ENCODE results near the gene FBXO42.
"Not testable (repeated sequence)": the region's sequence is repeated elsewhere in the genome, so short reads cannot be mapped to it uniquely, and the experiment has no call there.

FBXO42 gene

GRCh38 chr1:16248603-16249516, 103.4 kb downstream of the FBXO42 start:
- Histone ChIP-seq H3K23ac (ENCODE audit: low read length) (no peak overlapping the region), H2AK5ac (ENCODE audit: low read length) (no peak overlapping the region), H2BK15ac (replicated peaks; ENCODE audit: low read depth) (no peak overlapping the region), H2BK120ac (ENCODE audit: low read depth, low read length) (no peak overlapping the region), H3K36me3 (ENCODE audit: control insufficient read depth, insufficient read depth, low read length) (peaks cover 1% of the 10 kb centered on the region), H3K79me1 (ENCODE audit: low read length) (no peaks in the 10 kb centered on the region), H3K79me2 (ENCODE audit: control insufficient read depth, insufficient read depth, low read length) (no peaks in the 10 kb centered on the region), H3K27ac (ENCODE audit: low read depth, low read length) (no peak overlapping the region), H3K18ac (ENCODE audit: low read length) (no peak overlapping the region), H3K9ac (ENCODE audit: low read length) (no peak overlapping the region), H3K4me1 (ENCODE audit: control insufficient read depth, low read depth, low read length) (no peaks in the 10 kb centered on the region), H4K5ac (ENCODE audit: low read length) (no peak overlapping the region), H2BK5ac (ENCODE audit: low read length) (no peak overlapping the region), H4K8ac (ENCODE audit: low read depth, low read length) (no peak overlapping the region), H3K27me3 (ENCODE audit: insufficient read depth, low read length, poor library complexity) (no peaks in the 10 kb centered on the region), H3K56ac (ENCODE audit: low read length) (no peak overlapping the region), H3K4me3 (ENCODE audit: low read length) (no peak overlapping the region), H3K4ac (ENCODE audit: low read depth, low read length) (no peak overlapping the region), H3K4me2 (ENCODE audit: low read length) (no peak overlapping the region)
- no CpG with 5 or more reads among the region's 7 CpGs for WGBS (ENCODE audit: extremely low coverage, insufficient coverage, low lambda C conversion rate)
- DNase-seq = no peak

GRCh38 chr1:16248007-16248436, 104.3 kb downstream of the FBXO42 start:
- Histone ChIP-seq H3K4ac (ENCODE audit: low read depth, low read length) (no peak overlapping the region), H2BK120ac (ENCODE audit: low read depth, low read length) (no peak overlapping the region), H3K9ac (ENCODE audit: low read length) (no peak overlapping the region), H3K79me2 (ENCODE audit: control insufficient read depth, insufficient read depth, low read length) (no peaks in the 10 kb centered on the region), H3K27me3 (ENCODE audit: insufficient read depth, low read length, poor library complexity) (no peaks in the 10 kb centered on the region), H3K4me1 (ENCODE audit: control insufficient read depth, low read depth, low read length) (no peaks in the 10 kb centered on the region), H3K36me3 (ENCODE audit: control insufficient read depth, insufficient read depth, low read length) (peaks cover 1% of the 10 kb centered on the region), H3K79me1 (ENCODE audit: low read length) (no peaks in the 10 kb centered on the region), H2BK15ac (replicated peaks; ENCODE audit: low read depth) (no peak overlapping the region), H3K27ac (ENCODE audit: low read depth, low read length) (no peak overlapping the region), H4K5ac (ENCODE audit: low read length) (no peak overlapping the region), H3K23ac (ENCODE audit: low read length) (no peak overlapping the region), H4K8ac (ENCODE audit: low read depth, low read length) (no peak overlapping the region), H2AK5ac (ENCODE audit: low read length) (no peak overlapping the region), H3K18ac (ENCODE audit: low read length) (no peak overlapping the region), H3K56ac (ENCODE audit: low read length) (no peak overlapping the region), H3K4me2 (ENCODE audit: low read length) (no peak overlapping the region), H2BK5ac (ENCODE audit: low read length) (no peak overlapping the region), H3K4me3 (ENCODE audit: low read length) (no peak overlapping the region)
- no peak for DNase-seq
- WGBS (ENCODE audit: extremely low coverage, insufficient coverage, low lambda C conversion rate) = no CpG with 5 or more reads among the region's 8 CpGs

GRCh38 chr1:16247441-16247840, 104.8 kb downstream of the FBXO42 start:
- no peak overlapping the region for H3K18ac ChIP-seq (ENCODE audit: low read length)
- no peaks in the 10 kb centered on the region for H3K4me1 ChIP-seq (ENCODE audit: control insufficient read depth, low read depth, low read length)
- H3K23ac ChIP-seq (ENCODE audit: low read length) = no peak overlapping the region
- H2AK5ac ChIP-seq (ENCODE audit: low read length) = no peak overlapping the region
- no peak overlapping the region for H3K4ac ChIP-seq (ENCODE audit: low read depth, low read length)
- H3K27ac ChIP-seq (ENCODE audit: low read depth, low read length) = no peak overlapping the region
- H2BK5ac ChIP-seq (ENCODE audit: low read length) = no peak overlapping the region
- no peak overlapping the region for H3K9ac ChIP-seq (ENCODE audit: low read length)
- peaks cover 1% of the 10 kb centered on the region for H3K36me3 ChIP-seq (ENCODE audit: control insufficient read depth, insufficient read depth, low read length)
- H3K4me3 ChIP-seq (ENCODE audit: low read length) = no peak overlapping the region
- no peaks in the 10 kb centered on the region for H3K79me1 ChIP-seq (ENCODE audit: low read length)
- H4K8ac ChIP-seq (ENCODE audit: low read depth, low read length) = no peak overlapping the region
- WGBS (ENCODE audit: extremely low coverage, insufficient coverage, low lambda C conversion rate) = no CpG with 5 or more reads among the region's 2 CpGs
- DNase-seq = no peak
- no peak overlapping the region for H3K56ac ChIP-seq (ENCODE audit: low read length)
- no peak overlapping the region for H2BK15ac ChIP-seq (replicated peaks; ENCODE audit: low read depth)
- no peak overlapping the region for H3K4me2 ChIP-seq (ENCODE audit: low read length)
- no peaks in the 10 kb centered on the region for H3K27me3 ChIP-seq (ENCODE audit: insufficient read depth, low read length, poor library complexity)
- no peak overlapping the region for H4K5ac ChIP-seq (ENCODE audit: low read length)
- no peak overlapping the region for H2BK120ac ChIP-seq (ENCODE audit: low read depth, low read length)
- H3K79me2 ChIP-seq (ENCODE audit: control insufficient read depth, insufficient read depth, low read length) = no peaks in the 10 kb centered on the region

- H3K79me2 ChIP-seq (ENCODE audit: control insufficient read depth, insufficient read depth, low read length) = no peaks in the 10 kb centered on the region
- H3K36me3 ChIP-seq (ENCODE audit: control insufficient read depth, insufficient read depth, low read length) = peaks cover 1% of the 10 kb centered on the region
- no peak overlapping the region for H3K9ac ChIP-seq (ENCODE audit: low read length)
- H3K27ac ChIP-seq (ENCODE audit: low read depth, low read length) = no peak overlapping the region
- no peaks in the 10 kb centered on the region for H3K4me1 ChIP-seq (ENCODE audit: control insufficient read depth, low read depth, low read length)
- no peak overlapping the region for H3K4me2 ChIP-seq (ENCODE audit: low read length)
- H4K5ac ChIP-seq (ENCODE audit: low read length) = no peak overlapping the region
- no peak overlapping the region for H2BK120ac ChIP-seq (ENCODE audit: low read depth, low read length)
- H3K23ac ChIP-seq (ENCODE audit: low read length) = no peak overlapping the region
- H4K8ac ChIP-seq (ENCODE audit: low read depth, low read length) = no peak overlapping the region
- no peak overlapping the region for H2BK15ac ChIP-seq (replicated peaks; ENCODE audit: low read depth)
- H2AK5ac ChIP-seq (ENCODE audit: low read length) = no peak overlapping the region
- no peak overlapping the region for H2BK5ac ChIP-seq (ENCODE audit: low read length)
- no peaks in the 10 kb centered on the region for H3K27me3 ChIP-seq (ENCODE audit: insufficient read depth, low read length, poor library complexity)
- no peak overlapping the region for H3K4ac ChIP-seq (ENCODE audit: low read depth, low read length)
- DNase-seq = no peak
- H3K79me1 ChIP-seq (ENCODE audit: low read length) = no peaks in the 10 kb centered on the region
- no peak overlapping the region for H3K18ac ChIP-seq (ENCODE audit: low read length)
- H3K56ac ChIP-seq (ENCODE audit: low read length) = no peak overlapping the region
- no peak overlapping the region for H3K4me3 ChIP-seq (ENCODE audit: low read length)
- no CpG with 5 or more reads among the region's 5 CpGs for WGBS (ENCODE audit: extremely low coverage, insufficient coverage, low lambda C conversion rate)
Measured at GRCh38 chr1:16246961-16247360, 105.3 kb downstream of the FBXO42 start.

GRCh38 chr1:16246239-16246638, 106.0 kb downstream of the FBXO42 start:
- not testable (repeated sequence) for H3K4ac ChIP-seq (ENCODE audit: low read depth, low read length); H3K4me1 ChIP-seq (ENCODE audit: control insufficient read depth, low read depth, low read length); H2BK120ac ChIP-seq (ENCODE audit: low read depth, low read length); H3K79me1 ChIP-seq (ENCODE audit: low read length); H3K27me3 ChIP-seq (ENCODE audit: insufficient read depth, low read length, poor library complexity); H3K23ac ChIP-seq (ENCODE audit: low read length); H3K4me3 ChIP-seq (ENCODE audit: low read length); H4K8ac ChIP-seq (ENCODE audit: low read depth, low read length); H3K27ac ChIP-seq (ENCODE audit: low read depth, low read length); H2AK5ac ChIP-seq (ENCODE audit: low read length); H3K18ac ChIP-seq (ENCODE audit: low read length); H3K56ac ChIP-seq (ENCODE audit: low read length); H2BK5ac ChIP-seq (ENCODE audit: low read length); H4K5ac ChIP-seq (ENCODE audit: low read length); H2BK15ac ChIP-seq (replicated peaks; ENCODE audit: low read depth); H3K9ac ChIP-seq (ENCODE audit: low read length); H3K4me2 ChIP-seq (ENCODE audit: low read length); DNase-seq; H3K36me3 ChIP-seq (ENCODE audit: control insufficient read depth, insufficient read depth, low read length); H3K79me2 ChIP-seq (ENCODE audit: control insufficient read depth, insufficient read depth, low read length)
- no CpG with 5 or more reads among the region's 1 CpG for WGBS (ENCODE audit: extremely low coverage, insufficient coverage, low lambda C conversion rate)

Measured in mesendoderm (in vitro differentiated cells).